Measurements from ENCODE around the gene SRPK2.

The SRPK2 gene

DNA sequence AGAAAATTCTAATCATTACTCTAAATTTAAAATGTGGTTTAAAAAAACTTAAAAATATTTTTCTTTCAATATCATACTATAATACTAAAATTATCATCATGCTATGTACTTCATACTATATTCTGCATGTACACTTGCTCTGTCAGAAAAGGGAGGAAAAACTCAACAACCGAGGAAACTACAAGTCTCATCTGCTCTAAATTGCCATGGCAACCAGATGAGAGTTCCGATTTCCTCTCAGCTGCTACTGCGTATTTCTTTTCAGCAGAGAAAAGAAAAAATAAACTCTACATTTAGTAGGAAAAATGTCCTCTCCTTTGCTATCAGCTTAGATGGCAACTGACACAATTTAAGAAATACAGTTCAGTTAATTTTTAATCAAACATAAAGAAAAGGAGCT, 178.9 kb downstream of the SRPK2 start:
- H3F3A ChIP-seq (ENCODE audit: low read depth), result no peaks in the 10 kb centered on the region
- H3K79me2 ChIP-seq (ENCODE audit: insufficient read depth, low read length), result peaks cover 99% of the 10 kb centered on the region
- H3K4me1 ChIP-seq (ENCODE audit: insufficient read depth, low read length, poor library complexity, severe bottlenecking), result peaks cover 15% of the 10 kb centered on the region
- H3K4me2 ChIP-seq (ENCODE audit: low read depth, low read length, poor library complexity, severe bottlenecking), result no peak overlapping the region
- H3K4me3 ChIP-seq (ENCODE audit: low read length, poor library complexity, severe bottlenecking), result no peak overlapping the region
- peaks cover 55% of the 10 kb centered on the region for H4K20me1 ChIP-seq (ENCODE audit: insufficient read depth, low read length, poor library complexity, severe bottlenecking)
- no peaks in the 10 kb centered on the region for H3K36me3 ChIP-seq (ENCODE audit: insufficient read depth, low read length)
- no peak overlapping the region for H3K9ac ChIP-seq (ENCODE audit: low read depth, low read length, poor library complexity, severe bottlenecking)
- no peaks in the 10 kb centered on the region for H3K27me3 ChIP-seq (ENCODE audit: insufficient read depth, low read length, poor library complexity, severe bottlenecking)
- no peak for TF ChIP-seq EZH2phosphoT487 (IDR thresholded peaks at IDR 0.05; ENCODE audit: borderline replicate concordance)
- TF ChIP-seq, protein P1, sequence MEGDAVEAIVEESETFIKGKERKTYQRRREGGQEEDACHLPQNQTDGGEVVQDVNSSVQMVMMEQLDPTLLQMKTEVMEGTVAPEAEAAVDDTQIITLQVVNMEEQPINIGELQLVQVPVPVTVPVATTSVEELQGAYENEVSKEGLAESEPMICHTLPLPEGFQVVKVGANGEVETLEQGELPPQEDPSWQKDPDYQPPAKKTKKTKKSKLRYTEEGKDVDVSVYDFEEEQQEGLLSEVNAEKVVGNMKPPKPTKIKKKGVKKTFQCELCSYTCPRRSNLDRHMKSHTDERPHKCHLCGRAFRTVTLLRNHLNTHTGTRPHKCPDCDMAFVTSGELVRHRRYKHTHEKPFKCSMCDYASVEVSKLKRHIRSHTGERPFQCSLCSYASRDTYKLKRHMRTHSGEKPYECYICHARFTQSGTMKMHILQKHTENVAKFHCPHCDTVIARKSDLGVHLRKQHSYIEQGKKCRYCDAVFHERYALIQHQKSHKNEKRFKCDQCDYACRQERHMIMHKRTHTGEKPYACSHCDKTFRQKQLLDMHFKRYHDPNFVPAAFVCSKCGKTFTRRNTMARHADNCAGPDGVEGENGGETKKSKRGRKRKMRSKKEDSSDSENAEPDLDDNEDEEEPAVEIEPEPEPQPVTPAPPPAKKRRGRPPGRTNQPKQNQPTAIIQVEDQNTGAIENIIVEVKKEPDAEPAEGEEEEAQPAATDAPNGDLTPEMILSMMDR (conservative IDR thresholded peaks at IDR 0.05; ENCODE audit: low read length), result no peak
- peaks cover 5% of the 10 kb centered on the region; the same call in 1 of the 2 replicates for H3K9me3 ChIP-seq (ENCODE audit: insufficient read depth, low read depth, low read length)
- no peak overlapping the region for H2AFZ ChIP-seq (ENCODE audit: low read length)
- no peaks in the 10 kb centered on the region for H3K9me2 ChIP-seq (replicated peaks; ENCODE audit: low read depth, low read length)

DNA sequence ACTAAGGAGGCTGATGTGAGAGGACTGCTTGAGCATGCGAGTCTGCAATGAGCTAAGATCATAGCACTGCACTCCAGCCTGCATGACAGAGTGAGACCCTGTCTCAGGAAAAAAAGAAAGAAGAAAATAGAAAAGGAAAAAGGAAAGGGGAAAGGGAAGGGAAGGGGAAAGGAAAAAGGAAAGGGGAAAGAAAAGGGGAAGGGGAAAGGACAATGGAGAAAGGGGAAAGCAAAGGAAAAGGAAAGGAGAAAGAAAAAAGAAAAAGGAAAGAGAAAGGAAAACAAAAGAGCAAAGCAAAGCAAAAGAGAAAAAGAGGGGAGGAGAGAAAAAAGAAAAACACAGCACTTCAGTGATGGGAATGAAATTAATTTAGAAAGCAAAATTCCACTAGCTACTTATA, 179.3 kb downstream of the SRPK2 start:
- Histone ChIP-seq H3K27me3 (ENCODE audit: insufficient read depth, low read length, poor library complexity, severe bottlenecking) (no peaks in the 10 kb centered on the region), H3K4me2 (ENCODE audit: low read depth, low read length, poor library complexity, severe bottlenecking) (no peak overlapping the region), H3K79me2 (ENCODE audit: insufficient read depth, low read length) (peaks cover 99% of the 10 kb centered on the region), H3K9ac (ENCODE audit: low read depth, low read length, poor library complexity, severe bottlenecking) (no peak overlapping the region), H3F3A (ENCODE audit: low read depth) (no peaks in the 10 kb centered on the region), H3K4me3 (ENCODE audit: low read length, poor library complexity, severe bottlenecking) (no peak overlapping the region), H3K36me3 (ENCODE audit: insufficient read depth, low read length) (no peaks in the 10 kb centered on the region), H4K20me1 (ENCODE audit: insufficient read depth, low read length, poor library complexity, severe bottlenecking) (peaks cover 55% of the 10 kb centered on the region), H3K9me2 (replicated peaks; ENCODE audit: low read depth, low read length) (no peaks in the 10 kb centered on the region), H3K4me1 (ENCODE audit: insufficient read depth, low read length, poor library complexity, severe bottlenecking) (peaks cover 15% of the 10 kb centered on the region), H2AFZ (ENCODE audit: low read length) (no peak overlapping the region), H3K9me3 (ENCODE audit: insufficient read depth, low read depth, low read length) (peaks cover 5% of the 10 kb centered on the region; the same call in 1 of the 2 replicates)
- TF ChIP-seq, protein P1 (conservative IDR thresholded peaks at IDR 0.05; ENCODE audit: low read length), result no peak
- TF ChIP-seq EZH2phosphoT487 (IDR thresholded peaks at IDR 0.05; ENCODE audit: borderline replicate concordance), result no peak

DNA sequence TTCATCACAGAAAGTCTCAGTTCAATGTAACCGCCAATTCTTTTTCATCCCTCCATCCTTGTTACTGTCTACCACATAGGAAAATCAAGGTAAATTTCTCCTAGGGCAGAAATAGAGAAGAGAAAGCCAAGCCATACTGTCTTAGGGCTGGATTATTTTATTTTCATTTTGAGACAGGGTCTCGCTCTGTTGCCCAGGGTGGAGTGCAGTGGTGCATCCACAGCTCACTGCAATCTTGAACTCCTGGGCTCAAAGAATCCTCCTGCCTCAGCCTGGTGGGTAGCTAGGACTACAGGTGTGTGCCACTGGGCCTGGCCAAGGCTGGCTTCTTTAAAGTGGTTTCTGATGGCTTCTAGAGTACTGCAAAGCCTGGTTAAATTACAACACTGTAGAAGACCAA, 181.7 kb downstream of the SRPK2 start:
- Histone ChIP-seq H3K4me3 (ENCODE audit: low read length, poor library complexity, severe bottlenecking) (no peak overlapping the region), H2AFZ (ENCODE audit: low read length) (no peak overlapping the region), H3K4me2 (ENCODE audit: low read depth, low read length, poor library complexity, severe bottlenecking) (no peak overlapping the region), H3K36me3 (ENCODE audit: insufficient read depth, low read length) (peaks cover 14% of the 10 kb centered on the region), H3K4me1 (ENCODE audit: insufficient read depth, low read length, poor library complexity, severe bottlenecking) (peaks cover 15% of the 10 kb centered on the region), H3K79me2 (ENCODE audit: insufficient read depth, low read length) (peaks cover 95% of the 10 kb centered on the region), H4K20me1 (ENCODE audit: insufficient read depth, low read length, poor library complexity, severe bottlenecking) (peaks cover 42% of the 10 kb centered on the region), H3K9me3 (ENCODE audit: insufficient read depth, low read depth, low read length) (peaks cover 5% of the 10 kb centered on the region; the same call in 1 of the 2 replicates), H3F3A (ENCODE audit: low read depth) (no peaks in the 10 kb centered on the region), H3K27me3 (ENCODE audit: insufficient read depth, low read length, poor library complexity, severe bottlenecking) (no peaks in the 10 kb centered on the region), H3K9ac (ENCODE audit: low read depth, low read length, poor library complexity, severe bottlenecking) (no peak overlapping the region), H3K9me2 (replicated peaks; ENCODE audit: low read depth, low read length) (no peaks in the 10 kb centered on the region)
- no peak for TF ChIP-seq EZH2phosphoT487 (IDR thresholded peaks at IDR 0.05; ENCODE audit: borderline replicate concordance)
- TF ChIP-seq, protein P1 (conservative IDR thresholded peaks at IDR 0.05; ENCODE audit: low read length), result no peak

Measured in Loucy (cell line).